Testis (tissue), 3 donors: ENCODE measurements around the gene KCNQ5. TPM values are rescaled to one million over a fixed set of nuclear protein-coding genes. Genes with fewer than 3 reads are reported as not detected.

ENCODE experiments used
- DNase-seq: peaks from one replicate; pipeline ENCODE4 v3.0.0-alpha.2; 2019
- H3K27ac ChIP-seq, 2 donors: fragments of 200-600 bp; sonication (generic); one replicate each; pipeline ENCODE4 v1.5.1; 2019
- H3K27me3 ChIP-seq: fragments of 200-600 bp; sonication (generic); one replicate; pipeline ENCODE4 v1.5.1; 2019
- H3K36me3 ChIP-seq: fragments of 200-600 bp; sonication (generic); one replicate; pipeline ENCODE4 v1.5.1; 2017; ENCODE audit warnings: low read depth; ENCODE audit errors: missing control alignments
- H3K4me1 ChIP-seq: fragments of 200-600 bp; sonication (generic); one replicate; pipeline ENCODE4 v1.5.1; 2019
- H3K4me3 ChIP-seq, 2 donors: fragments of 200-600 bp; sonication (generic); one replicate each; pipeline ENCODE4 v1.5.1; 2017 to 2019
- H3K9me3 ChIP-seq: fragments of 200-600 bp; sonication (generic); one replicate; pipeline ENCODE4 v1.5.1; 2017
- POLR2A ChIP-seq: fragments of 450-650 bp; IDR thresholded peaks from one replicate; pipeline ENCODE4 v1.6.1; 2017; ENCODE audit warnings: antibody characterized with exemption, mild to moderate bottlenecking, moderate library complexity
- WGBS, 2 donors: methylation state at CpG; one replicate each; pipeline ENCODE4 v1.1.5; 2018; 5-methylcytosine and 5-hydroxymethylcytosine counted together
- intact Hi-C: fragments of 100-400 bp; cut with DNase I; formaldehyde crosslinking; loops from one replicate; pipeline ENCODE4 v1.15.1; 2023; ENCODE audit warnings: low total_unique reads
- polyA plus RNA-seq: library from polyadenylated mRNA; stranded (reverse); fragments of 350-450 nt; fragmentation: Illumina TruSeq; extraction: RNeasy Lipid Tissue Mini Kit (QIAGEN cat#74804); gene quantifications from one replicate; pipeline ENCODE4 v1.2.3, GENCODE V29; 2014; ENCODE audit warnings: low read depth, low replicate concordance; ENCODE audit not compliant: insufficient read depth
- total RNA-seq, 2 donors: library from RNA; depleted of rRNA; stranded (reverse); fragments of >200 nt; gene quantifications; one replicate each; pipeline ENCODE4 v1.2.3, GENCODE V29; 2016
- TF ChIP-seq, protein P1 (sequence below), 3 experiments: fragments of 450-650 bp in 2 of 3; fragments of 200-600 bp in 1 of 3; sonication (generic) in 1 of 3; IDR thresholded peaks; one replicate each; pipeline ENCODE4 v1.5.1; 2016 to 2019; ENCODE audit warnings: antibody characterized with exemption in 3 of 3, mild to moderate bottlenecking in 2 of 3, moderate library complexity in 1 of 3

KCNQ5 gene
- total and polyA plus RNA-seq, 3 donors from 2014 or later: 0.43 to 1.1 (median 0.73) TPM

DNA sequence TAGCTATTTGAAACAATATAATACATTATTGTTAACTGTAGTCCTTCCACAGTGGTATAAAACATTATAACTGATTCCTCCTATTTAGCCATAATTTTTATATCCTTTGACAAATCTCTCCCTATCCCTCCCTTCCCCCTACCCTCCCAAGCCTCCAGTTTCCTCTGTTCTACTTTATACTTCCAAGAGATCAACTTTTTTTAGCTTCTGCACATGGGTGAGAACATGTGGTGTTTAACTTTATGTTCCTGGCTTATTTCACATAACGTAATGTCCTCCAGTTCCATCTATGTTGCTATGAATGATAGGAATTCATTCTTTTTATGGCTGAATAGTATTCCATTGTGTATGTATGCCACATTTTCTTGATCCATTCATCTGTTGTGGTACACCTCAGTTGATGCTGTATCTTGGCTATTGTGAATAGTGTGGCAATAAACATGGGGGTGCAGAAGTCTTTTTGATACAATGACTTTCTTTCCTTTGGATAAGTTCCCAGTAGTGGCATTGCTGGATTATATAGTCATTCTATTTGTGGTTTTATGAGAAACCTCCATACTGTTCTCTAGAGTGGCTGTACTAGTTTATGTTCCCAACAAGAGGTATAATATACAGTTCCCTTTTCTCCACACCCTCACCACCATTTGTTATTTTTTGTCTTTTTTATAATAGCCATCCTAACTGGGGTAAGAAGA is 205.0 kb downstream of the KCNQ5 start:
- TF ChIP-seq, protein P1, sequence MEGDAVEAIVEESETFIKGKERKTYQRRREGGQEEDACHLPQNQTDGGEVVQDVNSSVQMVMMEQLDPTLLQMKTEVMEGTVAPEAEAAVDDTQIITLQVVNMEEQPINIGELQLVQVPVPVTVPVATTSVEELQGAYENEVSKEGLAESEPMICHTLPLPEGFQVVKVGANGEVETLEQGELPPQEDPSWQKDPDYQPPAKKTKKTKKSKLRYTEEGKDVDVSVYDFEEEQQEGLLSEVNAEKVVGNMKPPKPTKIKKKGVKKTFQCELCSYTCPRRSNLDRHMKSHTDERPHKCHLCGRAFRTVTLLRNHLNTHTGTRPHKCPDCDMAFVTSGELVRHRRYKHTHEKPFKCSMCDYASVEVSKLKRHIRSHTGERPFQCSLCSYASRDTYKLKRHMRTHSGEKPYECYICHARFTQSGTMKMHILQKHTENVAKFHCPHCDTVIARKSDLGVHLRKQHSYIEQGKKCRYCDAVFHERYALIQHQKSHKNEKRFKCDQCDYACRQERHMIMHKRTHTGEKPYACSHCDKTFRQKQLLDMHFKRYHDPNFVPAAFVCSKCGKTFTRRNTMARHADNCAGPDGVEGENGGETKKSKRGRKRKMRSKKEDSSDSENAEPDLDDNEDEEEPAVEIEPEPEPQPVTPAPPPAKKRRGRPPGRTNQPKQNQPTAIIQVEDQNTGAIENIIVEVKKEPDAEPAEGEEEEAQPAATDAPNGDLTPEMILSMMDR (IDR thresholded peaks at IDR 0.05): no peak
- TF ChIP-seq POLR2A: no peak
- no peak for DNase-seq
- Histone ChIP-seq H3K4me3 (no peak overlapping the region), H3K4me1 (no peaks in the 10 kb centered on the region), H3K27me3 (no peaks in the 10 kb centered on the region), H3K9me3 (no peaks in the 10 kb centered on the region), H3K27ac (no peak overlapping the region), H3K36me3 (no peaks in the 10 kb centered on the region)
- intact Hi-C loops: no loop called here
- 75 to 95% methylated on average over 1 of the region's 1 CpG for WGBS, 2 donors

DNA sequence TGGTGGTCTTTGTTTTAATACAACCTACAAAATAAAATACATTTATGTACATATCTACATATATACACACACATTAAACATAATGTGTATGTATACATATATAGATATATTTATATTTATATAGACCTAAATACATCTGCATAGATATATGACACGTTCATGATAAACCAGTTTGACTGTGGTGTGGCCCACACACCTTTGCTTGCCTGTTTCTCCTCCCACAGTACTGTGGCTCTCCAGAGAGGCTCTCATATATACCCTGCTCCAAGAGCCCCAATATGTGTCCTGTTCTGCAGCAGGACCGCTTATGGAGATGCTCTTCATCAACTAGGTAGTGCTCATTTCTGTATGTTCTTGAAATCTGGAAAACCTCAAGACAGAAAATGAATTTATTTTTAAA is 207.0 kb downstream of the KCNQ5 start:
- Histone ChIP-seq H3K27ac (no peak overlapping the region), H3K9me3 (no peaks in the 10 kb centered on the region), H3K27me3 (no peaks in the 10 kb centered on the region), H3K4me1 (no peaks in the 10 kb centered on the region), H3K36me3 (no peaks in the 10 kb centered on the region), H3K4me3 (no peak overlapping the region)
- TF ChIP-seq, protein P1 (IDR thresholded peaks at IDR 0.05): no peak
- TF ChIP-seq POLR2A: no peak
- WGBS, 2 donors: 64 to 77% methylated on average over 2 of the region's 2 CpGs
- no peak for DNase-seq
- intact Hi-C loops: no loop called here

DNA sequence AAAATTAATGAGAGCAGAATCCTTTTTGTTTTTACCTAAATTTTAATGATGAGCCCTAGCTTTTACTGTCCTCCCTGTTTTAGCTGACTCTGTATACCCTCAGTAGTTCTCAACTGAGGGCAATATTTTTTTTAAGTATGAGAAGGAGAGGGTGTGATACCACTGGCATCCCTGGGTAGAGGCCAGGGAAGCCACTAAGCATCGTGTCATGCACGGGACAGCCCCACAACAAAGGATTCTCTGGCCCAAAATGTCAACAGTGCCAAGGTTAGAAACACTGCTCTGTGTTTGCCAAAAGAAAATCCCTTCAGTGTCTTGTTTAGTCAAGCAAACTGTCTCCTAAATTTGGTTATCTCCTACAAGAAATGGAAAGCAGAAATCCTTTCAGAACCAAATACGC is 210.4 kb downstream of the KCNQ5 start:
- Histone ChIP-seq H3K4me3 (no peak overlapping the region), H3K27ac (no peak overlapping the region), H3K4me1 (no peaks in the 10 kb centered on the region), H3K36me3 (no peaks in the 10 kb centered on the region), H3K27me3 (no peaks in the 10 kb centered on the region), H3K9me3 (no peaks in the 10 kb centered on the region)
- no peak for DNase-seq
- intact Hi-C loops: no loop called here
- no peak for TF ChIP-seq POLR2A
- TF ChIP-seq, protein P1 (IDR thresholded peaks at IDR 0.05): no peak
- WGBS, 2 donors: 61 to 68% methylated on average over 3 of the region's 3 CpGs

DNA sequence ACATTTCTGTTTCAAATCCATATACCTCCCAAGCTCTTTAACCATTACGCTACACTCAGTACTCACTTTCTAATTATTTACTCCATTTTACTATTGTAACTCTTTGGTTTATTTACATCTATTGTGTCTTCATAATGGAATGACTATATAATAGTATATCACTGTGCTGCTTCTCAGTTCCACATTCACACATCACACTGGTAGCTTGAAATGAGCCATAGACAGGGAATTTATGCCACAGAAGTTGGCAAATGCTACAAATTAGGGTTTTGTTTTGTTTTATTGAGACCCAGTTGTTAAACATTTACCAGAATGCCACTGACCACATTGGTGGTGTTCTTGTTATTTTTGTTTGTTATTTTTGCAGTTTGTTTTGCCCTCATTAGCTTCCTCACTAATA is 213.9 kb downstream of the KCNQ5 start:
- no peak for DNase-seq
- H3K27me3 ChIP-seq: no peaks in the 10 kb centered on the region
- no peaks in the 10 kb centered on the region for H3K9me3 ChIP-seq
- no peak overlapping the region for H3K4me3 ChIP-seq
- TF ChIP-seq, protein P1 (IDR thresholded peaks at IDR 0.05): no peak
- TF ChIP-seq POLR2A: no peak
- no peaks in the 10 kb centered on the region for H3K4me1 ChIP-seq
- intact Hi-C loops: no loop called here
- WGBS, 2 donors: 93 to 95% methylated on average over 1 of the region's 1 CpG
- no peak overlapping the region for H3K27ac ChIP-seq
- H3K36me3 ChIP-seq: no peaks in the 10 kb centered on the region

- no peak for DNase-seq
- no peaks in the 10 kb centered on the region for H3K27me3 ChIP-seq
- H3K36me3 ChIP-seq: no peaks in the 10 kb centered on the region
- no peak overlapping the region for H3K4me3 ChIP-seq
- no peaks in the 10 kb centered on the region for H3K9me3 ChIP-seq
- WGBS, 2 donors: 88 to 100% methylated on average over 1 of the region's 1 CpG
- TF ChIP-seq, protein P1 (IDR thresholded peaks at IDR 0.05): no peak
- TF ChIP-seq POLR2A: no peak
- intact Hi-C loops: no loop called here
- H3K27ac ChIP-seq: no peak overlapping the region
- H3K4me1 ChIP-seq: no peaks in the 10 kb centered on the region
Measured at GRCh38 chr6:72836971-72837370, 215.1 kb downstream of the KCNQ5 start.
